ENCODE results near the gene NXPH1.

GRCh38 chr7:8500286-8500685, 66.9 kb downstream of the NXPH1 start:
- TF ChIP-seq CTCF (IDR thresholded peaks at IDR 0.05 in 4 of 5, conservative IDR thresholded peaks at IDR 0.05 in 1 of 5) (no peak), POLR2A (IDR thresholded peaks at IDR 0.05) (no peak)
